GM12872 (cell line): ENCODE measurements around the gene DGKD.

Experiments used
- CTCF ChIP-seq: IDR thresholded peaks from 3 replicates; pipeline ENCODE4 v1.5.1; 2011; ENCODE audit warnings: low read depth, mild to moderate bottlenecking, low read length, moderate library complexity; ENCODE audit not compliant: insufficient read depth

The DGKD gene

GRCh38 chr2:233351423-233351822, 2.9 kb upstream of the DGKD start:
- no peak for TF ChIP-seq CTCF

- TF ChIP-seq CTCF: no peak
Observed at GRCh38 chr2:233352141-233352842, 2.0 kb upstream of the DGKD start.

GRCh38 chr2:233353101-233353768, 1.1 kb upstream of the DGKD start:
- no peak for TF ChIP-seq CTCF

GRCh38 chr2:233354500-233354924, 218 bp downstream of the DGKD start:
- no peak for TF ChIP-seq CTCF

- TF ChIP-seq CTCF: no peak
Observed at GRCh38 chr2:233354971-233355574, 779 bp downstream of the DGKD start.

GRCh38 chr2:233355916-233356315, 1.6 kb downstream of the DGKD start:
- no peak for TF ChIP-seq CTCF

GRCh38 chr2:233356546-233357308, 2.4 kb downstream of the DGKD start:
- TF ChIP-seq CTCF: no peak
